ENCODE data around the gene SARDH. TPM values are rescaled to one million over a fixed set of nuclear protein-coding genes. Genes with fewer than 3 reads are reported as not detected.

SARDH gene
- total RNA-seq, 1 donor from 2014 or later = 5.0 TPM

DNA sequence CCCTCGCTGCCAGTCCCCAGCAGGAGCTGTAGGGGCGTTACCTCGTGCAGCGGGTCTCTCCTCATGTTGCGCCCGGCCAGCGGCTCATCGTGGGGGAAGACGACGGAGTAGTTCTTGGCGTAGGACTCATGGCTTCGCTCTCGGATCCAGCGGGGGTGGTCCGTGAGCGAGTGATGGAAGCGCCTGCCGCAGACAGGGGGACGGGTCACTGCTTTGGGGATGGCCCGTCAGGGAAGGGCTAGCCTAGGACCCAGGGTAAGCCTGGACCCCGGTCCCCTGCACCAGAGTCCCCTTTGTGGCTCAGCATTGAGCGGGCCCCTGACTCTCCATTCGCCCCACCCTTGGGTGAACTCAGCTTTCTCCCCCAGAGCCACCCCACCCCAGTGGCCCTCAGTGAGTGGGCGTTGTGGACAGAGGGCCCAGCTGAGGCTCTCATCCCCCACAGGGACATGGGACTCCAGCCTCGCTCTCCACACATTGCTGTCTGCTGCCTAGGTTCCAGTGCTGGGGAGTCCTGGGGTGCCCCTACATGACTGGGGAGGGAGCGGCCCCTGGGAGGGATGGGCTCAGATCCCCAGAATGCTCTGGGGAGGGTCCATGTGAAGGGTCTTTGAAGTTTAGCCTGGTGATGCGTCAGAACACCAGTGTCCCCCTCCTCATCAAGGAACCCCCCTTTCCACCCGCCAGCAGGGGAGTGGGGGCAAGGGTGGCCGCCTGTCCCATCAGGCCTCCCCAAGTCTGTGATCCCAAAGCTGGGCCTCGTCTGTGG, 29.7 kb downstream of the SARDH start:
- no peaks in the 10 kb centered on the region for H3K4me1 Mint-ChIP-seq (ENCODE audit: unreplicated experiment)
- no peak for TF ChIP-seq CTCF (IDR thresholded peaks at IDR 0.05; ENCODE audit: unreplicated experiment)
- H3K27me3 Mint-ChIP-seq (ENCODE audit: unreplicated experiment) = peaks cover 15% of the 10 kb centered on the region
- no peak for DNase-seq (ENCODE audit: low spot score)
- H3K9me3 Mint-ChIP-seq (ENCODE audit: unreplicated experiment) = no peaks in the 10 kb centered on the region
- no peak overlapping the region for H3K4me3 Mint-ChIP-seq (ENCODE audit: unreplicated experiment)
- H3K27ac Mint-ChIP-seq (ENCODE audit: unreplicated experiment) = no peak overlapping the region
- no peaks in the 10 kb centered on the region for H3K36me3 Mint-ChIP-seq (ENCODE audit: low read depth, unreplicated experiment)

GRCh38 chr9:133707763-133708245, 30.3 kb downstream of the SARDH start:
- no peaks in the 10 kb centered on the region for H3K9me3 Mint-ChIP-seq (ENCODE audit: unreplicated experiment)
- TF ChIP-seq CTCF (IDR thresholded peaks at IDR 0.05; ENCODE audit: unreplicated experiment) = no peak
- H3K4me1 Mint-ChIP-seq (ENCODE audit: unreplicated experiment) = no peaks in the 10 kb centered on the region
- no peak for DNase-seq (ENCODE audit: low spot score)
- peaks cover 15% of the 10 kb centered on the region for H3K27me3 Mint-ChIP-seq (ENCODE audit: unreplicated experiment)
- no peaks in the 10 kb centered on the region for H3K36me3 Mint-ChIP-seq (ENCODE audit: low read depth, unreplicated experiment)
- H3K27ac Mint-ChIP-seq (ENCODE audit: unreplicated experiment) = no peak overlapping the region
- H3K4me3 Mint-ChIP-seq (ENCODE audit: unreplicated experiment) = no peak overlapping the region

DNA sequence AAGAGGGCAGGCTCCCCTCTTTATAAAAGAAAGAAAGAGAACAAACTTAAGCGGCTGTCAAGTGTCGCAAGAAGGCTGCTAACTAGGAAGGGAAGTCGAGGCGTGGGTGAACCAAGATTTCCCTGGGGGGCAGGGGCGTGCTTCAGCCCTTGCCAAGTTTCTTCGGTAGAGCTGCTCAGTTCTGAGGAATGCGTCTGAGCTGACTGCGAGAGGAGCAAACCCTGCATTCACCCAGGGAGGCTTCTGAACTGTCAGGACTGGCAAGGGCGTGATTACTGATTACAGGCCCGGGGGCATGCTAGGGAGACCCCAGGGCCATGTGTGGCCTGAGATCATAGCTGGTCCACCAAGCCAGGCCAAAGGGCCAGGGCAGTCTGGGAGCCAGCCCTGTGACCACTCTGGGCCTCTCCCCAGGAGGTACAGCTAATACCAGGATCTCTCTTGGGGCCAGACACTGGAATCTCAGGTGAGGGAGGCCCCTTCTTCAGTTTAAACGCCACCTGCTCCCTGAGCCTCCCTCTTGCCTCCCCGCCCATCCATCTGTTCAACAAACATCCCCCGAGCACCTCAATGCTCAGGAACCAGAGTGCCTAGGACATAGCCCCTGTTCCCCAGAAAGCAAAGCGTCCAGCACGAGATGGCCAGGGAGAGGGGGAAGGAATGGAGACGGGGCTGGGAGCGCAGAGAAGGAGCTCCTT, 30.9 kb downstream of the SARDH start:
- no peak for TF ChIP-seq CTCF (IDR thresholded peaks at IDR 0.05; ENCODE audit: unreplicated experiment)
- no peaks in the 10 kb centered on the region for H3K9me3 Mint-ChIP-seq (ENCODE audit: unreplicated experiment)
- DNase-seq (ENCODE audit: low spot score) = no peak
- H3K27me3 Mint-ChIP-seq (ENCODE audit: unreplicated experiment) = peaks cover 15% of the 10 kb centered on the region
- no peak overlapping the region for H3K27ac Mint-ChIP-seq (ENCODE audit: unreplicated experiment)
- H3K4me1 Mint-ChIP-seq (ENCODE audit: unreplicated experiment) = no peaks in the 10 kb centered on the region
- no peaks in the 10 kb centered on the region for H3K36me3 Mint-ChIP-seq (ENCODE audit: low read depth, unreplicated experiment)
- H3K4me3 Mint-ChIP-seq (ENCODE audit: unreplicated experiment) = no peak overlapping the region

DNA sequence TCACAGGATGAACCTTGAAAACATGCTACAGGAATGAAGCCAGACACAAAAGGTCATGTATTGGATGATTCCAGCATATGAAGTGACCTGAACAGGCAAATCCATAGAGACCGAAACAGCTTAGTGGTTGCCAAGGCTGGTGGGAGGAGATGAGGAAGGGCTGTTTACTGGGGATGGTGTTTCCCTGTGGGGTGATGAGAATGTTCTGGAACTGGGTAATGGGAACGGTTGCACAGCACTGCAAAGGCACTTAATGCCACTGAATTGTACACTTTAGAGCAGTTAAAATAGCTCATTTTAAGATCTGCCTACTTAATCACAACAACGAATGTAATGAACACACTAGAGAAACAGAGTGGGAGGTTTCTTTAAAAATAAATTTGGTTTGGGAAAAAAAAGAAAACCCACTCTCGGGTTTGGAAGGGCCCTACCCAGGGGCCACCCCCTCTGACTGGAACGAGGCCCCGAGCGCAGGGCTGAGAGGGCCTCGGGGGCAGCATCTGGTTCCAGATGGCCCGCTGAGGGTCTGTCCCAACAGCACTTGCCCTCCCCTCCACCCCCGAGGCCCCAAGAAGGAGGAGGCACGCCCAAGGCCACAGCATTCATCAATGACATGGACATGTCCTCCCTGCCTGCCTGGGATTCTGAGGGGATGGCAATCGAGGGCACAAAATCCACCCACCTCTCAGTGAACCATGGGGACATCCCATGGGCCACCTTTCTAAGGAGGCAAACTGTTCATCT, 31.7 kb downstream of the SARDH start:
- no peak overlapping the region for H3K4me3 Mint-ChIP-seq (ENCODE audit: unreplicated experiment)
- peaks cover 15% of the 10 kb centered on the region for H3K27me3 Mint-ChIP-seq (ENCODE audit: unreplicated experiment)
- TF ChIP-seq CTCF (IDR thresholded peaks at IDR 0.05; ENCODE audit: unreplicated experiment) = no peak
- H3K27ac Mint-ChIP-seq (ENCODE audit: unreplicated experiment) = no peak overlapping the region
- H3K9me3 Mint-ChIP-seq (ENCODE audit: unreplicated experiment) = no peaks in the 10 kb centered on the region
- H3K36me3 Mint-ChIP-seq (ENCODE audit: low read depth, unreplicated experiment) = no peaks in the 10 kb centered on the region
- no peak for DNase-seq (ENCODE audit: low spot score)
- peaks cover 3% of the 10 kb centered on the region for H3K4me1 Mint-ChIP-seq (ENCODE audit: unreplicated experiment)
